ENCODE results near the gene ADAD2.

DNA sequence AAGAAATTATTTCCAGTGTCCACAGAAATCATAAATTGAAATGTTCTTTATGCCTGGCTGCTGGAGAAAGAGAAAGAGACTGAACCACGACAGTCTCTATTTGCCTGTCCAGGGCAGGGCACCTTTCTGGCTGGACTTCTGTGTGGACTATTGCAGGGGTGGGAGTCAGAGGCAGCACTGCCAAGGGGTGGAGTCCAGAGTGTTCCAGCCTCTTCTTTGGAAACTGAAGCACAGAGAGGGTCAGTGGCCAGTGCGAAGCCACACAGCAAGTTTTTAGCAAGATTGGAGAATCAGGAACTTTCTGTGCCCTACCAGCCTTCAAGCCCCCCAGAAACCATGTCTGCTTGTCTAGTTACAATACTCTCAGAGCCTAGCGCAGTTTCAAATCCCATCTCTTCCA lies 33.6 kb downstream of the ADAD2 start:
- TF ChIP-seq POLR2A (IDR thresholded peaks at IDR 0.05) = no peak
- TF ChIP-seq, protein P1, sequence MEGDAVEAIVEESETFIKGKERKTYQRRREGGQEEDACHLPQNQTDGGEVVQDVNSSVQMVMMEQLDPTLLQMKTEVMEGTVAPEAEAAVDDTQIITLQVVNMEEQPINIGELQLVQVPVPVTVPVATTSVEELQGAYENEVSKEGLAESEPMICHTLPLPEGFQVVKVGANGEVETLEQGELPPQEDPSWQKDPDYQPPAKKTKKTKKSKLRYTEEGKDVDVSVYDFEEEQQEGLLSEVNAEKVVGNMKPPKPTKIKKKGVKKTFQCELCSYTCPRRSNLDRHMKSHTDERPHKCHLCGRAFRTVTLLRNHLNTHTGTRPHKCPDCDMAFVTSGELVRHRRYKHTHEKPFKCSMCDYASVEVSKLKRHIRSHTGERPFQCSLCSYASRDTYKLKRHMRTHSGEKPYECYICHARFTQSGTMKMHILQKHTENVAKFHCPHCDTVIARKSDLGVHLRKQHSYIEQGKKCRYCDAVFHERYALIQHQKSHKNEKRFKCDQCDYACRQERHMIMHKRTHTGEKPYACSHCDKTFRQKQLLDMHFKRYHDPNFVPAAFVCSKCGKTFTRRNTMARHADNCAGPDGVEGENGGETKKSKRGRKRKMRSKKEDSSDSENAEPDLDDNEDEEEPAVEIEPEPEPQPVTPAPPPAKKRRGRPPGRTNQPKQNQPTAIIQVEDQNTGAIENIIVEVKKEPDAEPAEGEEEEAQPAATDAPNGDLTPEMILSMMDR (IDR thresholded peaks at IDR 0.05) = no peak
